Right atrium auricular region (tissue), 2 donors: ENCODE measurements around the gene IVD. TPM values are rescaled to one million over a fixed set of nuclear protein-coding genes. Genes with fewer than 3 reads are reported as not detected.

ENCODE experiments used
- DNase-seq: peaks from one replicate; pipeline ENCODE4 v3.0.0-alpha.2; 2019; ENCODE audit warnings: low spot score
- H3K27ac ChIP-seq, 2 donors: fragments of 200-600 bp; sonication (generic); 1 replicate in 1 of 2; 2 replicates in 1 of 2; pipeline ENCODE4 v1.5.1; 2016 to 2019
- H3K27me3 ChIP-seq, 2 donors: fragments of 200-600 bp; sonication (generic); one replicate each; pipeline versions ENCODE4 v1.5.1 to v1.6.0; 2017 to 2019
- H3K36me3 ChIP-seq: fragments of 200-600 bp; sonication (generic); one replicate; pipeline ENCODE4 v1.5.1; 2016
- H3K4me1 ChIP-seq, 2 donors: fragments of 200-600 bp; sonication (generic); one replicate each; pipeline versions ENCODE4 v1.5.1 to v1.6.0; 2017 to 2019
- H3K4me3 ChIP-seq, 2 donors: fragments of 200-600 bp; sonication (generic); 1 replicate in 1 of 2; 2 replicates in 1 of 2; pipeline ENCODE4 v1.5.1; 2017 to 2019; ENCODE audit warnings: mild to moderate bottlenecking in 1 of 2, moderate library complexity in 1 of 2
- H3K9me3 ChIP-seq, 2 donors: fragments of 200-600 bp; sonication (generic); one replicate each; pipeline ENCODE4 v1.5.1; 2019
- total RNA-seq, 2 donors: library from RNA; depleted of rRNA; stranded (reverse); fragments of >200 nt; gene quantifications; one replicate each; pipeline ENCODE4 v1.1.0, GENCODE V29; 2016
- TF ChIP-seq, protein P1 (sequence below), 2 donors: fragments of 200-600 bp; sonication (generic); IDR thresholded peaks; one replicate each; pipeline ENCODE4 v1.5.1; 2019; ENCODE audit warnings: antibody characterized with exemption in 2 of 2

Gene IVD
- total RNA-seq, 2 donors from 2014 or later: 49.1 to 65.3 TPM

DNA sequence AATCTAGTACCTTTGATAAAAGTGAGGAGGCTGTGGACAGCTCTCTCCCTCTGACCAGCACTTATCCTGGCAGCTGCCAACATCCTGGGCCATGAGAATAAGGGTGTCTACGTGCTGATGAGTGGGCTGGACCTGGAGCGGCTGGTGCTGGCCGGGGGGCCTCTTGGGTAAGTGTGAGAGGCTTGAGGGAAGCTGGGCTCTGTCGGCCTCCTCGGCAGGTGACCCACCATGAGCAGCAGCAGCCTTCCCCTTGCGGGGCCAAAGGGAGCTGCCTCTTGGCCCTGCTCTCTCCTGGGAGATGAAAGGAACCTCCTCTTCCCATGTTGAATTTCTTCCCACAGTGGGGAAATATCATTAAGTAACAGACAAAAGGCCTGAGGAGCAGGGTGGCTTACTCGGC, 9.2 kb downstream of the IVD start:
- no peak overlapping the region for H3K27ac ChIP-seq
- DNase-seq: no peak
- no peaks in the 10 kb centered on the region for H3K27me3 ChIP-seq
- no peak overlapping the region for H3K4me3 ChIP-seq
- peaks cover 0 to 2% of the 10 kb centered on the region in 2 donors for H3K4me1 ChIP-seq
- peaks cover 39% of the 10 kb centered on the region for H3K36me3 ChIP-seq
- TF ChIP-seq, protein P1, sequence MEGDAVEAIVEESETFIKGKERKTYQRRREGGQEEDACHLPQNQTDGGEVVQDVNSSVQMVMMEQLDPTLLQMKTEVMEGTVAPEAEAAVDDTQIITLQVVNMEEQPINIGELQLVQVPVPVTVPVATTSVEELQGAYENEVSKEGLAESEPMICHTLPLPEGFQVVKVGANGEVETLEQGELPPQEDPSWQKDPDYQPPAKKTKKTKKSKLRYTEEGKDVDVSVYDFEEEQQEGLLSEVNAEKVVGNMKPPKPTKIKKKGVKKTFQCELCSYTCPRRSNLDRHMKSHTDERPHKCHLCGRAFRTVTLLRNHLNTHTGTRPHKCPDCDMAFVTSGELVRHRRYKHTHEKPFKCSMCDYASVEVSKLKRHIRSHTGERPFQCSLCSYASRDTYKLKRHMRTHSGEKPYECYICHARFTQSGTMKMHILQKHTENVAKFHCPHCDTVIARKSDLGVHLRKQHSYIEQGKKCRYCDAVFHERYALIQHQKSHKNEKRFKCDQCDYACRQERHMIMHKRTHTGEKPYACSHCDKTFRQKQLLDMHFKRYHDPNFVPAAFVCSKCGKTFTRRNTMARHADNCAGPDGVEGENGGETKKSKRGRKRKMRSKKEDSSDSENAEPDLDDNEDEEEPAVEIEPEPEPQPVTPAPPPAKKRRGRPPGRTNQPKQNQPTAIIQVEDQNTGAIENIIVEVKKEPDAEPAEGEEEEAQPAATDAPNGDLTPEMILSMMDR (IDR thresholded peaks at IDR 0.05): no peak
- H3K9me3 ChIP-seq: no peaks in the 10 kb centered on the region

DNA sequence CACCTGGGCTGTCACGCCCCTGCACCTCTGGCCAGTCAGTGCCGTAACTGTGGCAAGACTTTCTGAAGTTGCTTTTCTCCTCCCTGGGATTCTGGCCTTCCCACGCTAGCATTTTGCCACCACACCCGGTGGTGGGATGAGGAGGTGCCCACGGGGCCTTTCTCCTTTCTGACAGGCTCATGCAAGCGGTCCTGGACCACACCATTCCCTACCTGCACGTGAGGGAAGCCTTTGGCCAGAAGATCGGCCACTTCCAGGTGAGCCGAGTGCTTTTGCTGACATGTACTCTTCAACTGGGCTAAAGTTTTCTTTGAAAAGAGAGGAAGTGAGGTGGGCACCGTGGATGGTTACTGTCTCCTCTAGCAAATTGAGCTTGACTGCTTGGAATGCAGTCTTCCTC, 9.6 kb downstream of the IVD start:
- no peak for DNase-seq
- peaks cover 0 to 6% of the 10 kb centered on the region in 2 donors for H3K4me1 ChIP-seq

DNA sequence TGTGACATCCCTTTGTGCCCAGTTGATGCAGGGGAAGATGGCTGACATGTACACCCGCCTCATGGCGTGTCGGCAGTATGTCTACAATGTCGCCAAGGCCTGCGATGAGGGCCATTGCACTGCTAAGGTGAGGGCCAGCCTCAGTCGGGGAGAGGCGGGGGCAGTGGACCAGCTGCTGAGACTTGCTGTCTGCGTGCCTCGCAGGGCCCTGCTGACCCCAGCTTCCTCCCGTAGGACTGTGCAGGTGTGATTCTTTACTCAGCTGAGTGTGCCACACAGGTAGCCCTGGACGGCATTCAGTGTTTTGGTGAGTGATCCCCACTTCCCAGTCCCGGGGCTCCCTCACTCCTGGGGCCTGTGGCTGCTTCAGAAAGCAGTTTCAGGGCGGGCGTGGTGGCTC, 10.5 kb downstream of the IVD start:
- Histone ChIP-seq H3K27ac (no peak overlapping the region), H3K9me3 (no peaks in the 10 kb centered on the region), H3K4me1 (peaks cover 0 to 15% of the 10 kb centered on the region in 2 donors), H3K27me3 (no peaks in the 10 kb centered on the region), H3K36me3 (peaks cover 28% of the 10 kb centered on the region), H3K4me3 (no peak overlapping the region)
- no peak for DNase-seq
- TF ChIP-seq, protein P1 (IDR thresholded peaks at IDR 0.05): no peak

More for the DNA sequence above, 9.6 kb downstream of the IVD start:
- TF ChIP-seq, protein P1 (IDR thresholded peaks at IDR 0.05): no peak
- H3K9me3 ChIP-seq: no peaks in the 10 kb centered on the region
- H3K4me3 ChIP-seq: no peak overlapping the region
- no peak overlapping the region for H3K27ac ChIP-seq
- H3K36me3 ChIP-seq: peaks cover 37% of the 10 kb centered on the region
- H3K27me3 ChIP-seq: no peaks in the 10 kb centered on the region

DNA sequence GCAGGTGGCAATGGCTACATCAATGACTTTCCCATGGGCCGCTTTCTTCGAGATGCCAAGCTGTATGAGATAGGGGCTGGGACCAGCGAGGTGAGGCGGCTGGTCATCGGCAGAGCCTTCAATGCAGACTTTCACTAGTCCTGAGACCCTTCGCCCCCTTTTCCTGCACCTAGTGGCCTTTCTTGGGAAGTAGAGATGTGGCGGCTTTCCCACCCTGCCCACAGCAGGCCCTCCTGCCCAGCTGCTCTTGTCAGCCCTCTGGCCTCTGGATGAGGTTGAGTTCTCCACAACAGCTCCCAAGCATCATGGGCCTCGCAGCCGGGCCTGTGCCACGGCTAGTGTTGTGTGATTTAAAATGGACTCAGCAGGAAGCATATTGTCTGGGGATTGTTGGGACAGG, 12.5 kb downstream of the IVD start:
- Histone ChIP-seq H3K4me3 (no peak overlapping the region), H3K9me3 (no peaks in the 10 kb centered on the region), H3K4me1 (peaks cover 0 to 25% of the 10 kb centered on the region in 2 donors), H3K27ac (no peak overlapping the region), H3K36me3 (peaks cover 19% of the 10 kb centered on the region), H3K27me3 (no peaks in the 10 kb centered on the region)
- TF ChIP-seq, protein P1 (IDR thresholded peaks at IDR 0.05): no peak
- DNase-seq: no peak

DNA sequence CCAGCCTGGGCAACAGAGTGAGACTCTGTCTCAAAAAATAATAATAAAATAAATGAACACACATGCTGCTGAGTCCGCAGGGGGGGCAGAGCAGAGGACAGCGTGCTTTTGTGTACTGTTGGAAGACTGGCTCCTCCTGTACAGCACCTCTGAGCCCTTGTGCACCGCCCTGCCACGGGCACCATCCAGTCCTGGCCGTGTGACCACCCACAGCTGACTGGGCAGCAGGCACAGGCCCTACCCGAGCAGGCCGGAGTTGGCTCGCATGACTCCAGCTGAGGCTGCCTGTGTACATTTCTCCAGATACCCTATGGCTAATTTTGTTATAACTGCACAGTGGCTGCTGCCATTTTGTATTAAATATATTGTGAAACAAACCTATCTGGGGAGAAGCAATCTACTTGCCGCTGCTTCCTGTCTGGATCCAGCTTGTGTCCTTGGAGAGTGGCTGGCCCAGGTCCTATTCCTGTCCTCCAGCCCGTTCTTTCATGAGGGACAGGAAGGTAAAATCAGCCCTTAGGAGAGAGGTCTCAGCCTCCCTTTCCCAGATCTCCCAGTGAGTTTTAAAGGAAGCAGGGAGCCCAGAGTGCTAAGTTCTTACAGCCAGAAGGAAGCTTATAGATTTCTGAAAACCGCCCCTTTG, 14.6 kb downstream of the IVD start:
- Histone ChIP-seq H3K36me3 (peaks cover 4% of the 10 kb centered on the region), H3K4me3 (no peak overlapping the region), H3K4me1 (peaks cover 0 to 25% of the 10 kb centered on the region in 2 donors), H3K27me3 (no peaks in the 10 kb centered on the region), H3K27ac (peak overlapping the region; percentile 61 to 76), H3K9me3 (no peaks in the 10 kb centered on the region)
- TF ChIP-seq, protein P1 (IDR thresholded peaks at IDR 0.05): no peak
- no peak for DNase-seq

DNA sequence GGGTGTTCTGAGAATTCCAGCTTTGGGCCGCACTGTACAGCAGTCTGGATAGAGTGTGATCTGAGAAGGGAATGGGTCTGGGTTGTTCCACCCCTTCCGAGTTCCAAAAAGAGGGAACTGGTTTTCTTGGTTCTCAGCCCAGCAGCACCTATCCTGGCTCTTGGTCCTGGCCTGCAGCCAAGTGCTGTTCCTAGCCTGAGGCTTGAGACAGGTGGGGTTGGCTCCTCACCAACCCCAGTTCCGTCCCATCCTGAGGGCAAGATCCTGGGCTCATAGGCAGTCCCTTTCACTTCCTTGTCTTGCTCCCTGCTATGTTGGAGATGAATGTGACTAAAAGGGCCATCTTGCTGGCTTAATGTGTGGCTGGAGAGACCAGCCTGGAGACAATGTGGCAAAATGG, 15.2 kb downstream of the IVD start:
- H3K27me3 ChIP-seq: no peaks in the 10 kb centered on the region
- DNase-seq: no peak
- no peaks in the 10 kb centered on the region for H3K9me3 ChIP-seq
- H3K27ac ChIP-seq: peak overlapping the region; percentile 61 to 76
- H3K36me3 ChIP-seq: no peaks in the 10 kb centered on the region
- H3K4me1 ChIP-seq: peaks cover 0 to 25% of the 10 kb centered on the region in 2 donors
- H3K4me3 ChIP-seq: no peak overlapping the region
- TF ChIP-seq, protein P1 (IDR thresholded peaks at IDR 0.05): no peak
